ENCODE data around the gene PCIF1.

Gene PCIF1

DNA sequence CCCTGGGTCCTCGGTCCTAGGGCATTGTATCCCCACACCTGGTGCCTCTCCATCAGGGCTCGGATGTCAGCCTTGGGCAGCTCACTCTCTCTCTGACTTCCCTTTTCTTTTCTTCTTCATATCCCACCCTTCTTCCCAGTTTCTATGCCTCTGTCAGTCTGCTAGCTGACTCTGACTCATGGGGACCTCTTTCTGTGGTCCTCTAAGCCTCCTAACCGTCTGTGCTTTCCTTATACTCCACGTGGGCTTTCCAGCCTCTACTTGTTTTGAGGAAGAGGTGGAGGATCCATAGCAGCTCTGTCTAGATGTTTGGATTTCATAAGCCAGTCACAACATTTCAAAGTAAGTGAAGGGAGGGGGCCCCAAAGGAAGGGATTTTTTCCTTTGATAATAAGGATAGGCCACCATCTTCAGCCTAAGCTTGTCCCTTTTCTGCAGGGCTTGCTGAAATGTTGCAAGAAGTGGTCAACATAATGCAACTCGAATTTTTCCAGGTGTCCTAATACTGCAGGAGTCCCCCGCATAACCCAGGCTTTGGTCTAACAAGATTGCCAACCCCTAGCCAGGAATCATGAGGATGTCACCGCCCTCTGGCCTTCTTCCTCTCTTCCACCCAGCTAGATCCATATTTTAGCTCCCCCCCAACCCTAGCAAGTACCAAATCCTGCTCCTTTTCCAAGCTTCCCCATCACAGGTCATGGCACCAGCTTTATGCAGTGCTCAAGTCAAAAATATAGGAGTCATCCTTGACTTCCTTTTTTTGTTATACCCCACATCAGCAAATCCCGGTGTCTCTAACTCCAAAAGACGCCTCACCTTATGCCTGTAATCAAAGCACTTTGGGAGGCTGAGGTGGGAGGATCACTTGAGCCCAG lies 13.8 kb upstream of the PCIF1 start:
- no peaks in the 10 kb centered on the region for H3K27me3 ChIP-seq (replicated peaks; ENCODE audit: control insufficient read depth, insufficient read depth, low read length)
- no peak for DNase-seq (ENCODE audit: extremely low read depth, insufficient read length)
- no peaks in the 10 kb centered on the region for H3K36me3 ChIP-seq (ENCODE audit: control insufficient read depth, insufficient read depth, low read length)
- no peak overlapping the region for H3K4me3 ChIP-seq (replicated peaks; ENCODE audit: low read depth, low read length)
- no peak for TF ChIP-seq CTCF (IDR thresholded peaks at IDR 0.05; ENCODE audit: insufficient read depth, low read length, poor library complexity, severe bottlenecking)

- no peak overlapping the region for H3K4me3 ChIP-seq (replicated peaks; ENCODE audit: low read depth, low read length)
- H3K27me3 ChIP-seq (replicated peaks; ENCODE audit: control insufficient read depth, insufficient read depth, low read length): no peaks in the 10 kb centered on the region
- H3K36me3 ChIP-seq (ENCODE audit: control insufficient read depth, insufficient read depth, low read length): no peaks in the 10 kb centered on the region
- no peak for TF ChIP-seq CTCF (IDR thresholded peaks at IDR 0.05; ENCODE audit: insufficient read depth, low read length, poor library complexity, severe bottlenecking)
- no peak for DNase-seq (ENCODE audit: extremely low read depth, insufficient read length)
Measured at GRCh38 chr20:45921337-45922189, 12.9 kb upstream of the PCIF1 start.

- no peak for TF ChIP-seq CTCF (IDR thresholded peaks at IDR 0.05; ENCODE audit: insufficient read depth, low read length, poor library complexity, severe bottlenecking)
- Histone ChIP-seq H3K36me3 (ENCODE audit: control insufficient read depth, insufficient read depth, low read length) (no peaks in the 10 kb centered on the region), H3K4me3 (replicated peaks; ENCODE audit: low read depth, low read length) (no peak overlapping the region), H3K27me3 (replicated peaks; ENCODE audit: control insufficient read depth, insufficient read depth, low read length) (no peaks in the 10 kb centered on the region)
- DNase-seq (ENCODE audit: extremely low read depth, insufficient read length): no peak
Measured at GRCh38 chr20:45924391-45925261, 9.9 kb upstream of the PCIF1 start.

DNA sequence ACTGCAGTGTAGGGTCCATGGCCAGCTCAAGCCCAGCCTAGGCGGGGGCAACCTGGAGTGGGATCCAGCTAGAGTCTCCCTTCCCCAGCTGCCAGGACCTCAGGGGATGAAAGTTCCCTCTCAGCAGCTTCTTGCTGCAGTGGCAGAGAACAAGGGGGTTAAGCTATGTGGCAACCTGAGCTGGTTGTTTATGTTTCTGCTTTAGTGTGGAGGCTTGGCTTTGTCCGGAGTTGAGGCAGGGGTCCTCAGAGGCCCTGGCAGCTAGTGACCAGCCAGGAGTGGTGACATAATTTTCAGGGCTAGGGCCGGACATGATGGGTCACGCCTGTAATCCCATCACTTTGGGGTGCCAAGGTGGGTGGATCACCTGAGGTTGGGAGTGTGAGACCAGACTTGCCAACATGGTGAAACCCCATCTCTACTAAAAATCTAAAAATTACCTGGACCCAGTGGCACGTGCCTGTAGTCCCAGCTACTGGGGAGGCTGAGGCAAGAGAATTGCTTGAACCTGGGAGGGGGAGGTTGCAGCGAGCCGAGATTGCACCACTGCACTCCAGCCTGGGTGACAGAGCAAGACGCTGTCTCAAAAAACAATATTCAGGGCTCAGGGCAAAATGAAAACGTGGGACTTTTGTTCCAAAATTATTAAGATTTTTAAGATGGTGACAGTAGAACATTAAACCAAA lies 8.5 kb upstream of the PCIF1 start:
- H3K4me3 ChIP-seq (replicated peaks; ENCODE audit: low read depth, low read length): no peak overlapping the region
- H3K27me3 ChIP-seq (replicated peaks; ENCODE audit: control insufficient read depth, insufficient read depth, low read length): no peaks in the 10 kb centered on the region
- TF ChIP-seq CTCF (IDR thresholded peaks at IDR 0.05; ENCODE audit: insufficient read depth, low read length, poor library complexity, severe bottlenecking): no peak
- no peaks in the 10 kb centered on the region for H3K36me3 ChIP-seq (ENCODE audit: control insufficient read depth, insufficient read depth, low read length)
- no peak for DNase-seq (ENCODE audit: extremely low read depth, insufficient read length)

DNA sequence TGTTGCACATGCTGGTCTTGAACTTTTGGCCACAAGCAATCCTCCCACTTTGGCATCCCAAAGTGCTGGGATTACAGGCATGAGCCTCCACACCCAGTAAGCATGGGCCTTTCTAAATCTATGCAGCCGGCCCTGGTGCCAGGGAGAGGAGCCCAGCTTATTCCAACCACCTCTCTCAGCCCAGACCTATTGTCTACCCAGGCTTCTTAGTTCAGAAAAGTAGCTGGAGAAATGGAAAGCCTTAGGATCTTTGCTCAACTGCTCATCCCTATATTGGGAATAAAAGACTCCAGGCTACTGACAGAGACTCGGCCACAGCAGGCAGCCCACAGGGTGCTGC lies 7.8 kb upstream of the PCIF1 start:
- TF ChIP-seq CTCF (IDR thresholded peaks at IDR 0.05; ENCODE audit: insufficient read depth, low read length, poor library complexity, severe bottlenecking): no peak
- no peak overlapping the region for H3K4me3 ChIP-seq (replicated peaks; ENCODE audit: low read depth, low read length)

More for the DNA sequence above, 7.8 kb upstream of the PCIF1 start:
- Histone ChIP-seq H3K36me3 (ENCODE audit: control insufficient read depth, insufficient read depth, low read length) (no peaks in the 10 kb centered on the region), H3K27me3 (replicated peaks; ENCODE audit: control insufficient read depth, insufficient read depth, low read length) (no peaks in the 10 kb centered on the region)
- DNase-seq (ENCODE audit: extremely low read depth, insufficient read length): no peak
